CD4-positive, alpha-beta T cell treated with Interleukin-1 beta for 1 hour (primary cell): ENCODE data around the gene ALAS1.
"Not testable (repeated sequence)": the region's sequence is repeated elsewhere in the genome, so short reads cannot be mapped to it uniquely, and the experiment has no call there.

Experiments used
- DNase-seq, 2 donors: peaks; one replicate each; pipeline ENCODE4 v3.0.0-alpha.2; 2020 to 2022

ALAS1 gene

DNA sequence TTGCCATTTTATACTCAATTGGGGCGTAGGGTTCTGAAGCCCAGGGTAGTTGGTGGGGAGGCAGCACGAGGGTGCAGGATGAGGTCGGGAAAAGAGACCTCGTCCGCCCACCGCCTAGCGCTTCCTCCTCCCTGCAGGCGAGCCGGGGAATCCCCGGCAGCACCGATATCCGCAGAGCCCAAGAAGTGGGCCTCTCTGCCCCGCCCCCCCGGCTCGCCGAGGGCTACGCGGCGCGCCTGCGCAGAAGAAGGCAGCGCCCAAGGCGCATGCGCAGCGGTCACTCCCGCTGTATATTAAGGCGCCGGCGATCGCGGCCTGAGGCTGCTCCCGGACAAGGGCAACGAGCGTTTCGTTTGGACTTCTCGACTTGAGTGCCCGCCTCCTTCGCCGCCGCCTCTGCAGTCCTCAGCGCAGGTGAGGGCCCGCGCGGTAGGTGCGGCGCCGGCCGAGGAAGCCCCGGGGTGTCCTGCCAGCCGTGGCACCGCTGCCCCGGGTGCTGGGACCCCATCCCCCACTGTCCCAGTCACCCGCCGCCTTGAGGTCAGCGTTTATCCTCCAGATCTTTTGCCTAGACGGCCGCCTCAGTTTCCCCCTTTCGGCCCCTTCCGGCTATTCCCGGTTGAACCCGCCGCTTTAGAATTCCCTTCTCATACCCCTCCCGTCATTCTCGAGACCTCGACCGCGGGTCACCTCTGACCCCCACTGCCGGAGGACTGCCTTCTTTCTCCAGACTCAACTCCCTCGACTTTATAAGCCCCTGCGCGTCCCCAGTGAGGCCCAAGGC, at the start of gene ALAS1:
ALAS1 (plus strand) TSS at position 319 of the 784 bp plus-strand sequence. CDS start 1,082 bp downstream, outside the sequence.
- DNase-seq = peak; percentile 94

DNA sequence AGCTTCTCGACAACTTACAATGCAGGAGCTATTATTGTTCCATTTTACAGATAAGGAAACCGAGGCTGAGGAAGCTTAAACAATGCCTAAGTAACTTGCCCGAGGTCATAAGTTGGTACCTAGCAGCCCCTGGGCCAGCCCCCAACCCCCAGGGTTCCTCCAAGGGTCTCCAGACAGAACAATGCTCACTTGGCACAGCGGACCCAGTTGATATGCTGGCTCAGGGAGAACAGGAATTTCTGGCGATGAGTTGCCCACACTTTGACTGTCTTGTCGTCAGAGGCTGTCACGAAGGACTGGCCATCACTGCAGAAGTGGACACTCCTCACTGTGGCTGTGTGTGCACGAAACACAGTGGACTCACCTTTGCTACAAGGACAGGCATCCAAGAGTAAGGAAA, 48.9 kb upstream of the ALAS1 start:
- DNase-seq = no peak

DNA sequence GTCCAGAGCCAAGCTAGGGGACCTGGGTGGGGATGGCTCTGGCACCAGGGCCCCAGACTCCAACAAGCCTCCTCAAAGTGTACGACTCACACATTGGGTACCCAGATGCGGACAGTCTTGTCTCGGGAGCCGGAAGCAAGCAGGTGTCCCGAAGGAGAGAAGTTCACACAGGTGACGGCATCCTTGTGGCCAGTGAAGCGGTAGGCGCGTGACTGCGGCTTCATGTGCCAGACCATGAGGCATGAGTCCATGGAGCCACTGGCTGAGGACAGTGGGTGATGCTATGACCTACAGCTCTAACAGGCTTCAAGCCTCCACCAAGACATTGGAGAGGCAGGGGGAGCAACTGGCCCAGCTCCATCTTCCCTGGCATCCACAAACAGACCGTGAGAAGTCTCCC, 48.2 kb upstream of the ALAS1 start:
- no peak for DNase-seq

DNA sequence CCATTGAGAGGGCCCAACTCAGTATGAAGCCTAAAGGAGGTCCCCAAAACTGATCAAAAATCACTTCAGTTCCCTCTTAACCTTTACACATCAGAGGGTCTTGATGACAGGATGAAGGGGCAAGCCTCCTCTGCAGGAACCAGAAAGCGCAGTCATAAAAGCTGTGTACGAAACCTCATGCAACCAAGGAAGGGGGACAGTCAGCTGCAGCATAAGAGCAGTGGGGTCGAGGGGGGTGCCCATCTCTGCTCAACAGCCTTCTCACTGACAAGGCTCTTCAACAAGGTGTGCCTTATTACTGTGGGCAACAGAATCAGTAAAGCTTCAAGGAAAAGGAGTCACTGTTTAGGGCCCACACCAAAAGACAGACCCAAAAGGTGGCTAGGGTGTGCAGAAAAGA, 47.6 kb upstream of the ALAS1 start:
- no peak for DNase-seq

DNA sequence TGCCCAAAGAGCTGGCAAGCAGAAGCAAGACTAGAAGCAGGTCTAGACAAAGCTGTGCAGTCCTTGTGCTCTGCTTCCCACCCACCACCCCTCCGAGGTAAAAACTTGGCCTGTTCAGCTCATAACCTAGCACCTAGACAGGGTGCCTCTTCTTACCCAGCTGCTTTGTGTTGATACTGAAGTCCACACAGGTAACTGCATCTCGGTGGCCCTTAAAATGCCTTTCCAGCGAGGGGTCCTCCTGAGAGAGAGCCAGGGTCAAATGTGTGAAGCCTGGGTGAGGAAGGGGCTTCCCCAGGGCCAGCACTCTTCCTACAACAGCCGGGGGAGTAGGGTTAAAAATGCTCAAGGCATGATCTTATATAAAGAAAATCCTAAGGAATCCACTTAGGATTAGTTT, 47.1 kb upstream of the ALAS1 start:
- no peak for DNase-seq

DNA sequence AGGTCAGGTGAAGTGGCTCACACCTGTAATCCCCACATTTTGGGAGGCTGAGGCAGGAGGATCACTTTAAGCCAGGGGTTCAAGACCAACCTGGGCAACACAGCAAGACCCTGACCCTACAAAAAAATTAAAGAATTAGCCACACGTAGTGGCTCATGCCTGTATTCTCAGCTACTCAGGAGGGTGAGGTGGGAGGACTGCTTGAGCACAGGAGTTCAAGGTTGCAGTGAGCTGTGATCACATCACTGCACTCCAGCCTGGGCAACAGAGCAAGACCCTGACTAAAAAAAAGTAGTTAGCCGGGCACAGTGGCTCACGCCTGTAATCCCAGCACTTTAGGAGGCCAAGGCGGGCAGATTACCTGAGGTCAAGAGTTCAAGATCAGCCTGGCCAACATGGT, 46.0 kb upstream of the ALAS1 start:
- DNase-seq = not testable (repeated sequence)

DNA sequence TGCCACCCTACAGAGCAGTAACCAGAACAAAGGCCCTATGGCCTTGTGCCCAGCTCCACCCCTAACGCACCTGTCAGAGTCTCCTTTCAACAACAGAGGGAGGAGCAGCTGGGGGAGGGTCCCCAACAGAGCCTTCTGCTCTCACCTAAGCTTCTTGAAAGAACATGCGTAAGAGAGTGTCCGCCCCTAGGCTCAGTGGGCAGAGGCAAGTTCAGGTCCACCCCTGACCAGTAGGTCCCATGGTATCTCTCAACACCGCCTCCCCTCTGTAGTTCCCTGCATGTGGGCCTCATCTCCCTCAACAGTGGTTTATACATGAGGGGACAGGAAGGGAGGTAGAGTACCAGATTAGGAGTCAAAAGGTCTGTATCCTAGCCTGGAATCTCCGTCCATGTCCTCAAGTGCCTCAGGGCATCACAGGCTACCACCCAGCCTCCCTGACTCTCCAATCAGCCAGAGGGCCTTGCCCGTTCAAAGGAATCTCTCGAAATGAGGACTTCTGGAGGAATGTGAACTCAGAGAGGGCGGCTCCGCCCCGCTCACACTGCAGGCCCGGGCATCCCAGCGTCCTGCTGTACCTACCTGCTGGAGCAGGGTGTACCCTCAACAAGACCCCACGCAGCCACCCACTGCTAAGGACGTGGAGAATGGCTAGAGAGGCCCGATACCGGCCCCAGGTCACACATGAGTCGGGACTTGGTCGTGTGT, 44.4 kb upstream of the ALAS1 start:
- DNase-seq = no peak

DNA sequence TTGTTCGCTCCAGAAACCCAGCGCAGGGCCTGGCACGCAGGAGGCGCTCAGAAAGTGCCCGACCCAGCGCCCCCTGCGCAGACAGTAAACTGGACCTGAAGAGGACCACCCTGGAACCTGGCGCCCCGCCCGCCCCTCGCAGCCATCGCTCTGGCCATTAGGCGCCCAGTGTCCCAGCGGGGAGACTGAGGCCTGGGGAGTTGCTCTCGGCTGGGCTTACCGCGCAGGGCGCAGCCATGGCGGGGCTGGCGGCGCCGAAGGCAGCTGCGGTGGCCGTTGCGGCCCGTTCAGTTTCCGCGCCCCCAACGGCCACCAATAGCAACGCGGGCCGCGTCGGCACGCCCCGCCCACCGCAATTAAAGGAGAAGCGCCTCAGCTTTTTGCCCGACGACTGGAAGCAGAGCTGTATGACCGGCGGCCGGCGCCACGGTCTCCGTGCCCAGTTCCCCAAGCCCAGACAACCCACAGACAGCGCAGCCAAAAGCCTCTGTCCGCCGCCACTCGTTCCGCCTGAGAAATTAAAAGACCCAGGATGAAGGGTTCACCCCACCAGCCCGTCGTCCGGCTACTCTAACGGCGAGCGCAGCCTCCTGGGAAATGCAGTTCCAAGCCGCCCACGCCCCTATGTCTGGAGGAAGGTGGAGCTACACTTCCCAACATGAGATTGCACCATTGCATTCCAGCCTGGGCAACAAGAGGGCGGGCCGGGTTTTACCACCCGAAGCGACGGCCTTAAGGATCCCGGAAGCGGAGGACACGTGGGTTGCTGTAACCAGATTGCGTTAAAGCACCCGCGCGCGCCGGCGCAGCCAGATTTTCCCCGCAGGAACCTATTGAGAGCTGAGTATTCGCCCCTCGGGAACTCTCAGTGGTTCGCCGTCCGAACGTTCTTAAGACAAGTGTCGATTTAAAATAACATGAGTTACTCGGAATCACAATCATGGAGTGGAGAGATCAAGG, 43.5 kb upstream of the ALAS1 start, which contains the start of gene POC1A:
POC1A (minus strand) TSS at position 289 of the 960 bp plus-strand sequence; CDS start at position 238, 51 bp downstream.
- DNase-seq = peak; percentile 86 to 89

DNA sequence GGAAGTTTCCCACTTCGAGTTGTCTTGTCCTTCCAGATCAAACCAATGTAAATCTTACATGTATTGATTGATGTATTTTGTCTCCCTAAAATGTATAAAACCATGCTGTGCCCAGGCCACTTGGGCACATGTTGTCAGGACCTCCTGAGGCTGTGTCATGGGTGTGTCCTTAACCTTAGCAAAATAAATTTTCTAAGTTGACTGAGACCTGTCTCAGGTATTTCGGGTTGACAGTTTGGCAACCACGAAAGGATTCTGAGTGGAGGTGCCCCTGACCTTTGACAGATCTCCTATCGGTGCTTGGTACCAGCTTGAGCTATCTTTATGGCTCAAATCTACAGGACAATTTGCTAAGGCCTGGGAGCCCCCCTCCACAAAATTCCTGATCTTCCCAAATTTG, 42.0 kb upstream of the ALAS1 start:
- no peak for DNase-seq

DNA sequence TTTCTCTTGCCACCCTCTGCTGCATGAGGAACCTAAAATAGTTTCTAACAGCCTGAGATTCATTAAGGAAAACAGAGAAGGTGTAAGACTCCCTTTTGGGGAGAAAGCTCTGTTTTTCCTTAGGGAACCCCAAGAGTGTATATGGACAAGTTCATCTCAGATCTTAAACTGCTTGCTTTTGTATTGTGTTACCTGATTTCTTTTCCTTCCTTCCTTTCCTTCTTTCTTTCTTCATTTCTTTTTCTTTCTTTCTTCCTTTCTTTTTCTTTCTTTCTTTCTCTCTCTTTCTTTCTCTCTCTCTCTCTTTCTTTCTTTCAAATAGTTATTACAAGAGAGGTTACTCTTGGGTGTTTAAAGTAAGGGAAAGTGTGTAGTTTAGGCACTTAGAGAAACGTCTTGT, 38.5 kb upstream of the ALAS1 start:
- no peak for DNase-seq

DNA sequence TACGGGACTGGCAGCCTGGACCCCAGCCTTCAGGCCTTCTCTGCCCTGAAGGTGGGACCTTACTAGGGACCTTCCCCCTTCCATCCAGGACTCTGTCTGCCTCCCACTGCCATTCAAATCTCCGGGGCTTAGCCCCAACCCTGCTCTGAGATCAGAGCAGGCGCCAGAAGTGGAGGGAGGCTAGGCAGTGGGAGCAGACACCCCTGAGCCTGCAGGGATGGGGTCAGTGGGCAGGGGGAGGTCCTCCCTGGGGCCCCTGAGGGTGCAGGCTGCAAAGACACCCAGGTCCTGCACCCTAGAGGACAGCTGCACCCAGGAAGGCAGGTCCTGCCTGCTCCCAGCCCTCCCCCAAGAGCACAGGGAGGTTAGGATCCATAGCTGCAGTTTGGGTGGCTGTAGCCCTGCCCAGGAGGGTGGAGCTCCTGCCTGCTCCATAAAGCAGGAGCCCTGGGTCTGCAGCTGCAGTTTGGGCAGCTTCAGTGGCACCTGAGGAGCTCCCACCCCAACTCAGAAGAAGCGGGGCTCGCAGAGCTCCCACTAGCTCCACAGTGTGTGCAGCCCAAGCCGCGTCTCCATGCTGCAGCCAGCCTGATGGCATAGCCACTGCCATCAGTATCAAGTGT, 35.6 kb upstream of the ALAS1 start:
- no peak for DNase-seq

DNA sequence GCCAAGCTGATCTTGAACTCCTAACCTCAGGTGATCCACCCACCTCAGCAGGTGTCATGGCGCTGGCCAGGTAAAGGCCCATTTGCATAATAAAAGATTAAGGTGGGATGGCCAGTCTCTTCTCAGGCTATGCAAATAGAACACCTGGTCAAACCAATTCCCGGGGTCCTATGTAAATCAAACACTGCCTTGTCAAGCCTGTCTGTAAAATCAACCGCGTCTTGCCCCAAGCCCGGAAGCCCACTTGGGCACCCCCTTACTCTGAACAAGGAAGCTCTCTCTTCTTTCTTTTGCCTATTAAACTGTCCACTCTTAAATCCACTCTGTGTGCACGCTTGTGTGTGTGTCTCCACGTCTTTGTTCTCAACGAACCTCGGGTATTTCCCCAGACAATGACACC, 30.7 kb upstream of the ALAS1 start:
- no peak for DNase-seq

DNA sequence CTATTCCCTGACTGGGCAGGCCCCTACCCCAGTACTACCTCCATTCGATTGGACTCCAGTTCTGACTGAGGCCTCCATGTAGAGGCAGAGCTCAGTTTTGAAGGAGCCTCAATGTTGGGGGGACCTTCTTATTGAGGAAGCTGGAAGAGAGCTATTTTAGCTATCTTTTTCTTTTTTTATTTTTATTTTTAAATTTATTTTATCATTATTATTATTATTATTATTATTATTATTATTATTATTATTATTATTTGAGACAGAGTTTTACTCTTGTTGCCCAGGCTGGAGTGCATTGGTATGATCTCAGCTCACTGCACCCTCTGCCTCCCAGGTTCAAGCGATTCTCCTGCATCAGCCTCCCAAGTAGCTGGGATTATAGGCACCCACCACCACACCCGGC, 27.7 kb upstream of the ALAS1 start:
- DNase-seq = not testable (repeated sequence)

DNA sequence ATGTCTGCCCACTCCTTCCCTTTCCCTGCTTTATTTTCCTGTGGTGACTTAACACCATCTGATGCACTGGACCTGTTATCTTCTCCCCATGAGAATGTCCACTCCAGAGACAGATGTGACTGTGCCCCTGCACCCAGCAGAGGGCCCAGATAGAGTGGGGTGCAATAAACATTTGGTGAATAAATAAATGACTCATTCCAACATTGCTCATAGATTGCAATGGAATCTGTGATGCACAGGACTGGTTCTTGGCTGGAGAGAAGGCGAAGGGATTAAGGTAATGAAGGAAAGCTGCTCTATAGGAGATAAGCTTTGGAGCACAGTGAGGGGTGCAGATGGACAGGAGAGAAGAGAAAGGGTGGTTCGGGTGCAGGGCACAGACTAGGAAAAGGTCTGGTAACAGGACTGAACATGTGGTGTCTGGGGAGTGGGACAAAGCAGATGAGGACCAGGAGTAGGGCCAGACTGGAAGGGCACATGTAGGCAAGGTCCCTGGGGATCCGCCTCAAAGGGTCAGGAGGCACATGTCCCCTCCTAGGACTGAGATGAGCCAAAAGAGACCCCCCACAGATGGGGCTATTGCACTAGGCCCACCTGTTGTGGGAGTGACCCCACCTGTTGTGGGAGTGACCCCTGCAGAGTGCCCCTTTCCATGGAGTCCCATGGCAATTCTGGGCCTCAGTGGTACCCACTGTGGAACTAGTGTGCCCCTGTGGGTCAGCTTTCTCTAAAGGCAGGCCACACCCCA, 26.3 kb upstream of the ALAS1 start:
- no peak for DNase-seq

DNA sequence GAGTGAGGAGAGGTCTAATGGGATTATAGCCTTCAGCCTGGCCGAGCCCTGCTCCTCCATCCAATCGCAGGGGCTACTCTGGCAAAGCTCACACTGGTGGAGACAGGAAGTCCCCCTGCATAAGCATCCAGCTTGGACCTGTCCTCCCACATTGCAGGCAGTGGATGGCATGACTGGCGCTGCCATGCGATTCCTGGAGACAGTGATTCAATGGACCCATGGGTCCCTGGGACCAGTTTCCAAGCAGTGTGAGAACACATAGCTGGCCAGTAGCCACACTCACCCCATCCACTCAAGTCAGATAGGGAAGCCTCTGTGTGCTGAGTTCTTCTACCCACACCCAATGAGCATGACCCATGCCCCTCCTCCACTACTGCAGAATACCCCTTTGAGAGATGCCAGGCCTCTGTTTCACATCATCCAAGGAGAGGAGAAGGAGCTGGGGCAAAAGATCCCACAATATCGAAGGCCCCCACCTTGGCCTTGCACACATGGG, 25.6 kb upstream of the ALAS1 start:
- no peak for DNase-seq

DNA sequence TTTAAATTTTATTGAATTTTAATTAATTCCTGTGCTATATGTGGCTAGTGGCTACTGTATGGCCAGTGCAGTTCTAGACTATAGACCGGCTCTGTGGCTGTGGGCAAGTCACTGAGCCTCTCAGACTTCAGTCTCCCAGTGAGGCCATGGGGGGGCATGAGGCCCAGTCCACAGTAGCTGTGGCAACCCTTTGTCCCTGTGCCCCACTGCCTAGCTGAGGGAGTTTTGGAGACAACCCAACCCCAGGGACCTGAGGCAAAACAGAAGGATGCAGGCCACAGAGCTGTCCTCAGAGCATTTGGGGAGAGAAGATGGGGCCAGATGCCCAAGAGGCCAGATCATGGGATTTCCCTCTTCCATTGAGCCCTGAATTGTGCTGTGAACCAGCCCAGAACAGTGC, 24.9 kb upstream of the ALAS1 start:
- DNase-seq = no peak

DNA sequence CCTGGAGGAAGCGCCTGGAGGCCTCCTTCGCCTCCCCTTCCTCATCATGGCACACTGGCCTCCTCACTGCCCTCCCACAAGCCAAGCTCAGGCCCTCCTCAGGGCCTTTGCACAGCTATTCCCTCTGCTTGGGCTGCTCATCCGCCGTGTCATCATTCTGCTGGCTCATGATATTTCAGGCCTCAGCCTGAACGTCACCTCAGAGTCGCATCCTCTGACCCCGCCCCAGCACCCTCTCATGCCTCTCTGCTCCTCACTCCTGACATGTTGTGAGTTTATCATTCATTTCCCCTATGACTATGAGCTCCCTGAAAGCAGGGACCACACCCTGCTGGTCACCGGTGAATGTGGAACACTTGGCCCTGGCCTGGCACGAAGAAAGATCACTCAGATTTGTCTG, 23.1 kb upstream of the ALAS1 start:
- DNase-seq = peak in 1 of 2 donors; percentile 70

DNA sequence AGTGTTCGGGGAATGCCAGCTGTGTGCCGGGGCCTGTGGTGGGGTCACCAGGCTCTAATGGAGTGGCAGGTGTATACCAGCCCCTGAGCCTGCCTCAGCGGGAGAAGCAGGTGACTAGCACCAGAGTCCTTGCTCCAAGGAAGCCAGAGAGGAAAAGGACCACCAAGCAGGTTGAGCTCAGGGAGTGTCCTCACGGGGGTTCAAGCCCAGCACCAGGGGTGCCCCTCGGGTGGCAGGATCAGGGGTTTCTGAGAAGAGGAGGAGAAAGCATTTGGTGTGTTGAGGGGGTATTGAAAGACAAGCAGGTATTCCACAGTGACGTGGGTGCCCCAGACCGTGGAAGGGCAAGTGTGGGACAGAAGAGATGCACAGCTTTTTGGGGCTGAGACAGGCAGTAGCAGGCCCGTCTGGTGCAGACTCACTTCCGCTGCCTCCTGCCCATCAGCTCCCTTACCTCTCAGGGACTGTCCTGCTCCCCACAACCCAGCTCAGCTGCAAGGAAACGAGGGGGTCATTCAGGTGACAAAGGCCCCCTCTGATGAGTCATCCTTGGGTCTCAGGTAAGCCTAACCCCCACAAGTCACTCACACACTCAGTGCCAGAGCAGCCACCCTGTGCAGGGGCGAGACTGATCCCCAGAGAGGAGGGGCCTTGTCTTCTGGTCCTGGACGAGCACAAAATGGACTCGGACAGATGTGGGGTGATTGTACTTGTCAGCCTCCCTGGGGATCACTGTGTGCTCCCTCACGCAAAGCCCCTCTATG, 22.4 kb upstream of the ALAS1 start:
- DNase-seq = no peak

DNA sequence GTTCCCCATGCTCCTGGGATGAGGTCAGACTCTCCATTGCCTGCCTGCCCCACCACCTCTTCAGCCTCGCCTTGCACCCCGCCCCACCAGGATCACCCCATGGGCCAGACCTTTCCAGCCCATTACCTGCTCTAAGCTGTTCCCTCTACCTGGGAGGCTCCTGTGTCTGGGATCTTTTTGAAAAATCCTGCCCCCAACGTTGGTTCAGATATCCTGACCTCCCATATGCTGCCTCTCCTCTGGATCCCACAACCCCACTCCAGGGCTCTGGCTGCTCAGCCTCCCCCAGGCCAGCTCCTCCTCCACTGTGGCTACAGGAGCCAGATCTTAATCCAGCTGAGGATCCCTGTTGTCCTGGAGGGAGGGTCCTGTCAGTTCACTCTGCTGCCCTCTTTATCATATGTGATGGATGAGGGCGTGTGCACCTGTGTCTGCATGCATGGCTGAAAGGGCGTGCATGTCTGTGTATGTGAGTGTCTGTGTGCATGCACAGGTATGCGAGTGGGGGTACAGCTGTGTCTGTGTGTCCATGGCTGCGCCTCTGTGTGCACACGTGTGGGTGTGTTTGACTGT, 21.7 kb upstream of the ALAS1 start:
- DNase-seq = no peak

DNA sequence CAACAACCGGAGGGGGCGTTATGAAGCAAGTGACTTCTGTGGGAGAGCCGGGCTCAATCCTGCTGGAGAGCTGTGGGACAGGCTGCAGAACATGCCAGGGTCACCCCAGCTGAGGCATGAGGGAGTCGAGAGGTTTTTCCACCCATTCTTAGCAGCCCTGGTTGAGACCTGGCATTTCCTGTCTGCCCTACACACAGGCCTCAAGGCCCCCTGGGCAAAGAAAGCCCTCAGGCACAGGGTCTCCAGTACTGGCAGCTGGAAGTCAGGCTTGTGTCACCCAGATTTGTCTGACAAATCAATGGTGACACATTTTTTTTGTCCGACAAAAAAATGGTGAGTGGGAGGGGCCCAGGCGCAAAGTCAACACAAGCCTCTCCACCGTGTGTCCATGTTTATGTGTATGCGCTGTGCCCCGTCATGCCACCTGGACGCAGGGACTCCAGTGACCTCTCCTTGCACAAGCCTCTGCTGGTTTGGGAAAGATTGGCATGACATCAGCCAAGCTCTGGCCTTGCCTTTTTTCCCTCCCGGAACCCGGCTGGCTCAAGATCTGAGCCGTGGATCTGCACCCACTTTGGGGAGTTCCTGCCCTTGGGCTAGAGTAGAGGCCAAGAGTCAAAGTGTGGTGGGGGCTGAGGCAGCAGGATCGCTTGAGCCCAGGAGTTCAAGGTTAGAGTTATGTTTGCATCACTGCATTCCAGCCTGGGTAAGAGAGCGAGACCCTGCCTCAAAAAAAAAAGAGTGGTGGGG, 20.8 kb upstream of the ALAS1 start:
- DNase-seq = no peak
